ENCODE data around the gene SASH1.

- TF ChIP-seq POLR2AphosphoS5 (IDR thresholded peaks at IDR 0.05; ENCODE audit: low read depth, low read length) (no peak), POLR2A (IDR thresholded peaks at IDR 0.05; ENCODE audit: low read depth, low read length) (no peak)
Measured at GRCh38 chr6:148500402-148500801, 157.8 kb downstream of the SASH1 start.
